HG02610 (cell line): ENCODE results near the gene ACADVL.
"Not testable (repeated sequence)": the region's sequence is repeated elsewhere in the genome, so short reads cannot be mapped to it uniquely, and the experiment has no call there.

Source experiments
- ATAC-seq: cut with Tn5 transposase; IDR thresholded peaks from one replicate; pipeline ENCODE4 v1.9.1; 2021; ENCODE audit warnings: mild to moderate bottlenecking, moderate library complexity; ENCODE audit not compliant: unreplicated experiment

Gene ACADVL

DNA sequence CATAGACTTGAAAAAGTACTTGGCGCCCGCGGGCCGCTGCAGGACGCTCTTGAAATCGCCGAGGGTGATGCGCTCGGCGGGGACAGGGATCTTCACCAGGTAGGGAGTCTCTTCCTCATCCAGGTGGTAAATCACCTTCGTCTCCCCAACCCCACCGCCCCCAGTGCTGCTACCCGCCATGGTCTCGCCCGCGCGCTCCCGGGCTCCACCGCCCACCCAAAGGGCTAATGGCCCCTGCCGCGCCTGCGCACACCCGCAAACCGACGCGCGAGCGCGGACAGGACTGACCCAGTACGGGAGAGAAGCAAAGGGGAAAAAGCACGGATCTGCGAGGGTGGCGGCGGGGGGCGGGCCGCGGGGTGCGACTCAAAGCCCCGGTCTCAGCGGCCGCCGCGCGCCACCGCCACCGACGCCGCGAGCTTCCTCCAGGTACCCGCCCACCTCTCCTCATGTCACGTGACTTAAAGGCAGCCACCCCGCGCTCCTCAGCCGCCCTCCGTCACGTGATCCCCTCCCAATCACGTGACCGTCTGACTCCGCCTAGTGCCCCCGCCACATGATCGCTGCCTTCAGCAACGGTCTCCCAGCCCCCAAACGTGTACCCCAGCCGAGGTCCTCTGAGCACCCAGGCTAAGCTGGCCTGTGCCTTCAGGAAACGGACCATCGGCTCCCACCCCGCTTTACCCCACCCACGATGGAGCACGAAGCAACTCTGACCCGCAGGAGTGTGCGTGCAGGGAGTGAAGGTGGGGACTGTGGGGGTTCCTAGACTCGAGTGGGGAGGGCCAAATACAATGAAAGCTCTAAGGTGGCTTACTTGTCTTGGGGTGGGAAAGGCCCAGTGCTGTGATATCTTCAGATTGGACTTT lies 14.6 kb downstream of the ACADVL start, which contains the start of gene DVL2:
DVL2 (minus strand) TSS at position 435 of the 869 bp plus-strand sequence; CDS start at position 180, 255 bp downstream.
- peak; percentile 54 for ATAC-seq

DNA sequence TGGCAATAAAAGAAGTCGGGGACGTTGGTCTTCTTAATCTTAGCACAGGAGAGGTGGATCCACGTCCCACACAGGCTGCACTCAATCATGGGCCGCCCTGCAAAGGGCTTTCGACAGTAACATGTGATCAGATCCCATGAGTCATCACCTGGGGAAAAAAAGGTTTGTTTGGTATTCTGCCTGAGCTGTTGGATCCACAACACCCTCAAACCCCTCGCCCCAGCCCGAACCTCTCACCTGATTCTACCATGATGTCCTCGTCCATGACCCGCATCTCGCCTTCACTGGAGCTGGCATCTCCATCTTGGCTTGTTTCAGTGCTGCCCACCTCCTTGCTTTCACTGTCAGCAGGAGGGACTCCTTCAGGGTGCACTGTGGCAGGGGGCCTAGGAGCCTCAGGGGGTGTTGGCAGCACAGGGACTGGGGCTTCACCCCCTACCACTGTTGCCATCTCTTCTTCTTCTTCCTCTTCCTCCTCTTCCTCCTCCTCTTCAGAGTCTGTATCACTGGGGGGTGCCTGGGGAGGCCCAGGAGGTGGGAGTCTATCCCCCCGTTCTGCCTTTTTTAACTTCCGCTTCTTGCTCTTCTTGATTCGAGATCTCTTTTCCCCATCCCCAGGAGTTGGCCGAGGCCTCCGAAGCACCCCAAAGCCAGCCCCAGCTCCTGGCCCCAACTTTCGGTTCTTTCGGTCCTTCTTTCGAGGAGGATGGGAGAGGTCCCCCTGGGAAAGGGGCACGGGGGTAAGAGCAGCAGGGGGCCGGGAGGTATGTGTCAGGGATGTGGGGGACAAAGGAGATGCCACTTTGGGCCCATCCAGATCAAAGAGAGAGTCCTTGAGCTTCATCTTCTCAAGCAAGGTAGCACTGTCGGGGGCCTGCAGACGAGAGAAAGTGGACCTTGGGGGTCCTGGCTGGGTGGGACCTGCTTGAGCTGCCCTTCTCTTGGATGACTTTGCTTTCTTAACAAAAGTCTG lies 16.2 kb downstream of the ACADVL start:
- ATAC-seq: no peak

DNA sequence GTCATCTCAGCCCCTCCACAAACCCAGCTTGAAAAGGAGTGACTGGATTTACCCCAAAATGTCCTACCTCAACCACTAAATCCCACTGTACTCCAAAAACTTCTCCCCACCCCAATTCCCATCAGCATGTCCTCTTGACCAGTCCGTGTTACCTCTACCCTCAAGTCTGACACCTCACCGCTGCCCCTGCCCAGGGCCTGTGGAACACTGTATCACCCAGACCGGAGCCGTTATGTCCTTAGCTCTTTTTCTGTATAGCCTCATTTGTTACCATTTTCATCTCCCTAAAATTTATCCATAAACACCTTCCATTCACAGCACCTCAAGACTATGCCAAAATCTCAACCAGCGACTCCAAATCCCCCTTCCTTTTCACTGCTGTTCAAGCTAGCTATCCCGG lies 17.1 kb downstream of the ACADVL start:
- ATAC-seq: no peak

DNA sequence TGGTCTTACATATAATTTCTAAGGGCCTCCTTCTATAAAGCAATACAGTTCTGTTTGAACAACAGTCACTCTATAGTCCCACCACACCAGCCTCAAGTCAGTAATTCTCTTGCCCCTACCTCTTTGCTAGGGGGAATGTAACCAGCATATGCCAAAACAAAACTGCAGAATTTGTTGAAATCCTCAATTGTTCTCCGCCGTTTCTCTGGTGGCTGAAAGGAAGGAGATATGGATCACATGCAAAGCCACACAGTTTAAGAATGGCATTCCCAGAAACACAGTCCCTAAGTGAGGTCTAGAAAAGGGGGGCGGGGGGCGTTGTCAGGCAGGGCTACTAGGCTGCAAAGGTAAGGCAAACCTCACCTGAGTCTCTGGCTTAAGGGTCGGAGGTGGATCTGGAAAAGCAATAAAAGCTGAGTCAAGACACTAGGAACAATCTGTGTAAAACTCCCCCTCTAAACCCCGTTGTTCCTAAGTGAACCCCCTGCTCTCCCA lies 17.6 kb downstream of the ACADVL start:
- no peak for ATAC-seq

DNA sequence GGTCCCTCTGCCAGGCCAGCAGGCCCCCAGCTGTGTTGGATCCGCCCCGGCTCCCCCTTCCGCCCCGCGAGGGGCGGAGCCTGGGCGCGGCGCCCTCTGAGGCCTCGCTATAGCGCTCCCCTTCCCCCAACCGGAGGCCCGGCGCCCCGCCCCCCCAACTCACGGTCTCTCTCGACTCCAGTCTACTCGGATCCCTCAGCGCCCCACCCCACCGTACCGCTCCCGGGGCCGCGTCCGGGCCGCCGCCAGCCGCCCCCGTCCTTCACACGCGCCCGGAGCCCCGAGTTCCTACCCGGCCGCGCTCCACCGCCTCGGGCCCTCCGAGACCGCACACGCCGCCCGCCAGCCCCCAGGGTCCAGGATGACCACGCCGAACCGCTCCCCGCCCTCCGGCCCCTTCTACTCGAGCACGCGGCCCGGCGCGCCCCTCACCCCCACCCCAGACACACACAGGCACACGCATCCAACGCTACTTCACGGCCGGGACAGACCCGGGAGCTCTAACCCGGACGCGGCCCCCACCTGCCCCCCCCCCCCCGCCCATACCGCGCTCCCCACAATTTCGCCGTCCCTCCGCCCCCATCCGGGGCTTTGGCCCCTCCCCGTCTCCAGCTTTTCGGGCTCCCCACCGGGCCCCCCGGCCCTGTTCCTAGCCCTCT lies 18.2 kb downstream of the ACADVL start:
- ATAC-seq: peak; percentile 21

DNA sequence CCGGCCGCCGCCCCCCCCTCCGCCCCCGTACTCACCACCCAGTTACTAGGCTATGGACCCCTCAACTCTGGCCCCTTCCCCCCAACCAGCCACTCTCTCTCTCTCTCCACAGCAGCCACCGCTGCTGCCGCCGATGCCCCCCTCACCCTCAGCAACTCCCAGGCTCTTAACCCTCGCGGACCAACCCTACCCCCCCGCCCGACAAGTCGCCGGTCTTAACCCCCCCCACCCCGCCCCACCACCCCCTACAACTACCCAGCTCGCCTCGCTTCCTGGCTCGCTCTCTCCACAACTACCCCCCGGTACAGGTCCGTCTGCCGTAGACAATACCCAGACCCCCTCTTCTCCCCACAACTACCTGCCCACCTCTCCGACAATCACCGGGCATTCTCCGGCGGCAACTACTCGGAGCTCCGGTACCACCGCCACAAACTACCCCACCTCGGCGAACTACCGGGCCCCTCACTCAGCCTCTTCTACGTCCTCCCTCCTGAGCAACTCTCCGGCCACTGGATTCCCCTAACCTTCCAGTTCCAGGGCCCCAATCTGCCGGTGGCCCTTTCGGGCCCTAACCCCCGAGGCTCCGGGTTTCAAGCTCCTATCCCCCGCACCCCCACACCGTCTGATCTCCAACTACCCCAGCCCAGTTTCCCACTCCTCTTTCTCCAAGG lies 18.8 kb downstream of the ACADVL start:
- ATAC-seq: no peak

DNA sequence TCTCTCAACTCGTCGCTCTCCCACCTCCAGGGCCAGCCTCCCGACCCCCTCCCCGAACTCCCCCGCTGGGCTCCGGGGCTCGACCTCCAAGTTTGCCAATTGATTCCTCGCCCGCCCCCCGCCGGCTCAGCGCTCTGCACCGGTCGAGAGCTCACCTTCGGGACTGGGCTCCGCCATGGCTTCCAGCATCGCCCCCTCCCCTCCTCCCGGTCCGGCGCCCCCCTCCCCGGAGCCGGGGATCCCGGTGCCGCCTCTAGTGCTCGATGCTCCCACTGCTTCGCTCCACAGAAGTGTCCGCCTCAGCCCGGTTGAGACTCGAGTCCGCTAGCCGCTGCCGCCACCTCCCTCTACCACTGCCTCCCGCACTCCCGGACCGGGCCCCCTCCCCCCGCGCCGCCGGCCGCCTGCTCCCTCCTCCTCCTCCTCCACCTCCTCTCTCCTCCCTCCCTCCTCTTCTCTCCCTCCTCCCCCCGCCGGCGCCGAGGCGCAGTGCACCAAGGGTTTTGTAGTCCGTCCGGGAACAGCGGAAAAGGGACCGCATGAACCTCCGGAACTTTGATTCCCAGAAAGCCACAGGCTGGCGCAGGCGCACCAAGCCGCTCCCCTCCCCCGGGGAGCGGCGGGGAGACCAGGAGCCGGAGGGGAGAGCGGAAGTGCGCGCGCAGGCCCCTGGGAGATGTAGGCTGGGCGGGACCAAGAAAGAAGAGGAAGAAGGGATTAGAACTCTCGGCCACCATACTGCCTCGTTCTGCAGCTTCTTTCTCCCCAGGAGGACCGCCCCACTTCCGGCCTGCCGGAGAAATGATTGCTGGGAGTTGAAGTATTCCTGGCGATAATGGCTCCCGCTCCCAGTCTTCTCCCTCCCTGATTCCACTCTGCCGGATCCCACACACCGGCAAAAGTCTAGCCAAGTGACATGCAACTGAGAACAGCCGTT lies 19.6 kb downstream of the ACADVL start, which contains the start of gene PHF23:
PHF23 (minus strand) TSS at position 367 of the 937 bp plus-strand sequence; CDS start at position 189, 178 bp downstream.
- ATAC-seq: peak; percentile 42

DNA sequence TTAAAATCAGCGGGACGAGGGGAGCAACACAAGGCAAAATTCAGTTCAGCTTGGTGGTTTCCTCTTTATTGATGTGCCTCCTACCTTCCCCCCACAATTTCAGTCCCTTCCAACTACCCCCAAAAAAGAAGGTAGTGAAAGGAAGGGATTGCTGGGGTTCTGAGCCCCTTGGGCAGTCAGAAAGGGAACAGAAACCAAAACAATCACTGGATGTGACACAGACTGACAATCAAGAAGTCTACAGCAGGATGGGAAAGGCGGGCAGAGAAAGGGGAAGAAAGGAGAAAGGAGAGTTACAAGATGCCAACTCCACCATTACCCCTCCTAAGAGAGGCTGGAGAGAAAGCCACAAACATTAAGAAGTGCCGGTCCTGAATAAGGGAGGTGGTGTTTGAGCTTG lies 20.6 kb downstream of the ACADVL start:
- ATAC-seq: no peak

DNA sequence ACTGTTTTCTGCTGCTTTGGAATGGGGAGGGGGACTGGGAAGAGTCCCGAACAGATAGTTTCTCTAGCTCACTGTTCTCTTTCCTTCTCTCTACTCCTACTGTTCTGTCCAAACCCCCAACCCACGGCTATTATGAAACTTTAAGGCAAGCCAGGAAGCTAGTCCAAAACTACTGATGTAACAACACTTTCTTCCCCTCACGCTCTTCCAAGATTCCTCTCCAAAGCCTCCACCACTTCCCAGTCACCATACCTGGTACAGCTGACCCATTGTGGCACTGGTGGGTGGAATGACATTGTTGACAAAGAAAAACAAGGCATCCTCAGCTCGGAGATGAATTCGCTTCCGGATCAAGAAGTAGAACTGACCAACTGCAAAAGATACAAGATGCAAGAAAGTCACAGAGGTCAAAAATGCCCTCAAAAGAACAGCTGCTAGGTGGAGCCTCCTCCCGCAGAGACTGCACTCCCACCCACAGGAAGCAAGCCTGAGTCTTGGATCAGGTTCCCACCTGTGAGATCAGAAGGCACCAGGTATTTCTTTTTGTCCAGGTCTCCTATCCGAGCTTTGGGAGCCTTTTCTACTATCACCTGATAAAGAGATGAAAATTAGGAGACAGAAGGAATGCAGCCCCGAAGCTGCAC lies 21.5 kb downstream of the ACADVL start:
- ATAC-seq: no peak

DNA sequence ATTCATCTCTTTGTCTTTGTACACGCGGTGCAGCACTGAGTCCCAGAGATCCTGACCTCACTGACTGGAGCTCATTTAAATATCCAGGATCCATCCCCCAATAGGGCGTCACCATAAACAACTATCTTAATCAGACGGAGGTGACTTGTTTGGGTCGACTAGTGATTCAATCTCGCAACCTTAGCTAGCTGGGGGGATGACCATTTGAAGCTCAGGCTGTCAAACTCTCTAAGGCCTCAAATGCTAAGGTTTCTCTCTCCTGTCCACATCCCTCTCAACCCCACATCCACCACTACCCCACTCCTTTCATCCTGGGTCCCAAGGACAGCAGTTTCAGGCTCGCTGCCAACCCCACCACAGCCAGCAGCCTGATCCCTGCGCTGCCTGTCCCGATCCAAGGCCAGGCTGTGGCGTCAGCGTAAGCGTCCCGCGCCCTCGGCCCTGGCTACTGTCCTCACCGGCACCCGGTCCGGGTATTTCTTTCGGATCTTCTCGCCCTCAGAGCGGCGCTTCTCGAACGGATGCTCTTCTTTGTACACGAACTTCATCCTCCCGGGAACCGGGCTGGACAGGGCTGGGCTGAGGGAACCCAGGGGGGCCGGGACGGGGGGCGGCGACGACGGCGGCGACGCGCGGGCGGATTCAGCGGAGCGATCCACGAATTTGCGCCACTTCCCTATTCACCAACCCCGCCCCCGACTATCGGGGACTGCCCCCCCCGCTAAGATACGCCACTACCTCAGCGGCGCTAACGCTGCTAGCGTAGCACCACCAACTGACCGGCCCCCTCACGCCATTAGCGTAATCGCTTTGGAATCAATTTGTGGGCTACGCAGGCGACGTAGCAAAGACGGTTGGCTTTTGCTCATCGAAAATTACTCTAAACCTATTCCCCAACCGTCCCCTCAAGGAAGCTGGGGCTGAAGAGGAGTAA lies 22.3 kb downstream of the ACADVL start, which contains the start of gene GABARAP:
GABARAP (minus strand) TSS at position 667 of the 934 bp plus-strand sequence; CDS start at position 548, 119 bp downstream.
- peak; percentile 25 for ATAC-seq

DNA sequence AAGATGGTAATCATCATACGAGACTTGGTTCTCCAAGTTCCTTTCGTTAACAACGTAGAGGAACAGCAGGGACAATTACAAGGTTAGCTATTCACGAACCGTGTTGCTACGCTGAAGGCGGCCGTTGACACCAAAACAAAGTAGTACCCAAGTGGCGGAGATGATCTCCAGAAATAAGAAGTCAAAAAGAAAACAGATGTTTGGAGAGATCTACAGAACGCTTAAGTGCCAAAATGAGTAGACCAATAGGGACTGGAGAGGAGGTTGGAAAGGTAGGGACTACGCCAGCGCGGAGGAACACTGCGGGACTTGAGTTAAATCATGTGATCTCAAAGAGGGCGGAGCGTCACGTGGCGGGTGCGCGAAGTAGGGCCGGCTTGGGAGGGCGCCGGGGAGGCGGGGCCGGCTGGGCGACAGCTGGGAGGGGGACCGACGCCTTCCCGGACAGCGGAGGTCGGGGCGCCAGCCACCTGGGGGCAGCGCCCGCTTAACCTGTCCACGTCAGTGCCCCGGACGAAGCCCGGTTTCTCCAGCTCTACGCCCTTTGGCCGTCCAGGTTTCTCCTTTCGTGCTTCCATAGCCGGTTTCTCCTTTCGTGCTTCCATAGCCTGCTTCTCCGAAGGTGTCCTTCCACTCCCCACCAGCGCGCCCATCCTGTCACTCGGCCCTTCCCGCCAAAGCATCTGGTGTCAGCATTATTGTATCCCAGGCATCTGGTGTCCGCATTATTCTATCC lies 23.1 kb downstream of the ACADVL start:
- ATAC-seq: peak; percentile 33

DNA sequence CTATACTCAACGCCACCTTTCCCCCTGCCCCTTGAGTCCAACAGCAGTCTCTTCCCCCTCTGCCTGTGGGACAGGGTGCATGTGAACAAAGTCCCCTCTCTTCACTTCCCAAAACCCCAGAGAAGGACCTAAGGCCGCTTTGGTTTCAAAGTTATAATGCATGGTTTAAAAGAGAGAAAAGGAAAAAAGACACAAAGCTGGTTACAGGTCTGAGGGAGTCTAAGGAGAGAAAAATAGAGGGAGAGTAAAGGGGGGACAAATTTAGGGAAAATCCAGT lies 23.7 kb downstream of the ACADVL start:
- no peak for ATAC-seq

DNA sequence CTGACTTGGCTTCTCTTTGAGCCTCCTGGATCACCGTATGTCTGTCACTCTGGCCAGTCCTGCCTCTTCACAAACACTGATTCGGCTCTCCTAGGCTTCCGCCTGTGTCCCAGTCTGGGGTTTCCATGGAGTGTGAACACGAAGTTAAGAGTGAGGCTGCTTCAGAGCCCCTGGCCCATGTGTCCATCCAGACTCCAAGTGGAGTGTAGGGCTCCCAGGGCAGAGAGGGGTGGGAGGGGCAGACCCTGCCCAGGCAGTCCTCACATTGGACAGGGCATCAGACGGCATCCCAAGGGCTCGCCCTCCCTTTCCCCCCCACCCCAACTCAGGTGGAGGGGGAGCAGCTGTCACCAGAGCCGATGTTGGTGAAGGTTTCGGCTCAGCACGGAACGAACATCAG lies 24.1 kb downstream of the ACADVL start:
- ATAC-seq: not testable (repeated sequence)

DNA sequence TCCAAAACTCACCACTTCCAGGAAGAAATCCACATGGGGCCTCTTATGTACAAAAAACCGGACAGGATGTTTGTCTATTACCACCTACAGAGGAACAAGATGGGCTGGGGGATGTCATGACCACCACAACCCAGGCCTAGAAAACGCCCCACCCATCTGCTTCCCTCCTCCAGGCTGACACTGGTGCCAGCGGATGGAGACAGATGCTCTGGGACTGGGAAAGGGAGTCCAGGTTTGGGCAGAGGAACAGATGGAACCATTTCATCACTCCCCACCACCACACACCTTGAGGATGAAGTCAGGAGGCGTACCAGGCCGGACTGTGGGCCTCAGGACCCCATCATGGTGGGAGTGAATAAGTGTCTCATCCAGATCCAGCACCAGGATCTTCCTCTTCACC lies 27.0 kb downstream of the ACADVL start:
- no peak for ATAC-seq

DNA sequence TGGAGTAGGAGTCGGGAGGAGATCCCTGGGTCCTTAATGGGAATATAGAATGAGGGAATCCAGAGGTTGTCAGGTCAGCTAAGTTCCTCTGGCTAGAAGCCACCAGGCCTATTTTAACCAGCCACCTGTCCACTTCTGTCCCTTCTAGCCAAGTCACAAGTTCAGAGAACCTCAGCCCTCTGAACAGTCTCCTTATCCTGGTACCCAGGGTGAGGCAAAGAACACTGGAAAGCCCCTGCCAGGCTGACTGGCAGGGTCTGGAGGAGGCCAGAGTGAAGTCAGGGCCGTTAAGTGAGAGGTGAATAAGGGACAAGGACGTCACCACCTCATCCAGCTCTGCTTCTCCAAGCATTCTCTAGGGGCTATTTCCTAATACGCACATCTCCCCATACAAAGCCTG lies 29.1 kb downstream of the ACADVL start:
- no peak for ATAC-seq

DNA sequence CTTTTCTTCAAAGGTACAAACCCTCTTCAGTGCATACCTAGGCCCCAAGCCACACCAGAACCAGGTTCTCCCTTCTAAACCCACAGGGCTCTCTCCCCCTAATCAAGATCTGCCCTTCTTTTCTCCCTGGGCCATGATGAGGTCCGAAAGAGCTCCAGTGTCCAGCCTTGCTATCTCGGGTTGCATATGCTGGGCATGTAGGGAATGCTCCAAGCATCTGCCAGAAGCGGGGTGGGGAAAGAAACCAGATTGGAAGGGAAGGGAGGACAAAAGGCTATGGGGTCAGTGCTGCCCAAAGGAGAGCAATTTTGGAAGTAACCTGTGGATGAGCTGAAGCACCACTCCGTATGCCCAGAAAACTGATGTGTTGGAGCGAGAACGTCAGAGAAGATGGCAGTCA lies 29.5 kb downstream of the ACADVL start:
- ATAC-seq: no peak

DNA sequence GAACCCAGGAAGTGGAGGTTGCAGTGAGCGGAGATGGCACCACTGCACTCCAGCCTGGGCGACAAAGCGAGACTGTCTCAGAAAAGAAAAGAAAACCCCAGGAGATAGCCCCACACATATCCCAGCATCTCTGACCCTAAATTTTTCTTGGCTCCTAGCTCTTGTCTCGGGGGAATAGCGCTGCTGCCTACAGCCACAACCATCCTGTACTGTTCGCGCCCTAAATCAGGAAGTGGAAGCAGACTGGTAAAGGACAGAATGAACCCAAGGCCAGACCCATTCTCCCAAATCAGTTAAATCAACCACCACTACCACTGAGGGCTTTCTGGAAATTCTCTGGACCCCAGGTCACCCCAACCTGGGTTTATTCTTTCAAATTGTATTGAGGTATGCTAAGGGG lies 30.1 kb downstream of the ACADVL start:
- no peak for ATAC-seq
